GM23248 (cell line): Measurements from ENCODE around the gene METTL25B. TPM values are rescaled to one million over a fixed set of nuclear protein-coding genes. Genes with fewer than 3 reads are reported as not detected.
A peak's percentile ranks its signal among the peaks of the same experiment; 100 is the strongest.

Source experiments
- DNase-seq: peaks from one replicate; pipeline ENCODE4 v3.0.0-alpha.2; 2015
- H2AFZ ChIP-seq: fragments of 200-600 bp; sonication (generic); 2 replicates; pipeline ENCODE4 v1.6.1; 2016; ENCODE audit warnings: antibody characterized with exemption
- H3F3A ChIP-seq: fragments of 200-600 bp; sonication (generic); 2 replicates; pipeline ENCODE4 v1.6.1; 2016; ENCODE audit warnings: mild to moderate bottlenecking, antibody characterized with exemption, mixed run types; ENCODE audit not compliant: insufficient read depth
- H3K27ac ChIP-seq: fragments of 200-600 bp; sonication (generic); 2 replicates; pipeline ENCODE4 v1.5.1; 2016; ENCODE audit warnings: mild to moderate bottlenecking
- H3K27me3 ChIP-seq: fragments of 200-600 bp; sonication (generic); replicated peaks from 2 replicates; pipeline ENCODE4 v1.6.1; 2016; ENCODE audit warnings: mild to moderate bottlenecking; ENCODE audit not compliant: insufficient read depth
- H3K36me3 ChIP-seq: fragments of 200-600 bp; sonication (generic); 2 replicates; pipeline ENCODE4 v1.6.1; 2016; ENCODE audit warnings: low read depth, mild to moderate bottlenecking
- H3K4me1 ChIP-seq: fragments of 200-600 bp; sonication (generic); 2 replicates; pipeline ENCODE4 v1.6.1; 2016; ENCODE audit warnings: mild to moderate bottlenecking; ENCODE audit not compliant: insufficient read depth
- H3K4me2 ChIP-seq: fragments of 200-600 bp; sonication (generic); one replicate; pipeline ENCODE4 v1.6.1; 2016; ENCODE audit warnings: mild to moderate bottlenecking; ENCODE audit not compliant: unreplicated experiment
- H3K4me3 ChIP-seq: fragments of 200-600 bp; sonication (generic); 2 replicates; pipeline ENCODE4 v1.5.1; 2016; ENCODE audit warnings: mild to moderate bottlenecking
- H3K79me2 ChIP-seq: fragments of 200-600 bp; sonication (generic); 2 replicates; pipeline ENCODE4 v1.6.1; 2016; ENCODE audit warnings: mild to moderate bottlenecking; ENCODE audit not compliant: insufficient read depth
- H3K9ac ChIP-seq: fragments of 200-600 bp; sonication (generic); 2 replicates; pipeline ENCODE4 v1.6.1; 2016; ENCODE audit warnings: mild to moderate bottlenecking
- H3K9me2 ChIP-seq: fragments of 200-600 bp; sonication (generic); 2 replicates; pipeline ENCODE4 v1.6.1; 2016; ENCODE audit warnings: mixed run types, mild to moderate bottlenecking, moderate library complexity; ENCODE audit not compliant: insufficient read depth
- H3K9me3 ChIP-seq: fragments of 200-600 bp; sonication (generic); one replicate; pipeline ENCODE4 v1.6.1; 2017; ENCODE audit warnings: low read depth
- H4K20me1 ChIP-seq: fragments of 200-600 bp; sonication (generic); 2 replicates; pipeline ENCODE4 v1.6.0; 2016; ENCODE audit not compliant: insufficient read depth
- EZH2 ChIP-seq: fragments of 200-600 bp; sonication (generic); IDR thresholded peaks from 2 replicates; pipeline ENCODE4 v1.6.1; 2018; ENCODE audit warnings: antibody characterized with exemption, mild to moderate bottlenecking; ENCODE audit not compliant: insufficient read depth, poor library complexity, severe bottlenecking
- EZH2phosphoT487 ChIP-seq: fragments of 200-600 bp; sonication (generic); IDR thresholded peaks from 2 replicates; pipeline ENCODE4 v1.6.1; 2018; ENCODE audit warnings: antibody characterized with exemption, moderate library complexity, mild to moderate bottlenecking, low read depth; ENCODE audit not compliant: insufficient read depth
- WGBS, 2 experiments: methylation state at CpG; one replicate each; pipeline ENCODE4 v1.1.6; 2015 to 2017; ENCODE audit warnings: low lambda C conversion rate in 2 of 2, low coverage in 1 of 2; ENCODE audit errors: missing lambda C conversion rate in 2 of 2; 5-methylcytosine and 5-hydroxymethylcytosine counted together
- in situ Hi-C: fragments of 300-500 bp; cut with MboI; formaldehyde crosslinking; loops from 2 replicates; pipeline ENCODE4 v1.15.0; 2020
- polyA plus RNA-seq: library from polyadenylated mRNA; unstranded; fragments of >200 nt; fragmentation: Nextera tagmentation; extraction: Ambion mirVana; gene quantifications from 2 replicates; pipeline ENCODE4 v1.2.1, GENCODE V29; 2016
- total RNA-seq: library from RNA; depleted of rRNA; stranded (reverse); fragments of >200 nt; shearing (Covaris generic); gene quantifications from 2 replicates; pipeline ENCODE4 v1.2.3, GENCODE V29; 2014

Gene METTL25B
- total and polyA plus RNA-seq, 2 experiments from 2014 or later, result 4.5 to 7.4 TPM

- Histone ChIP-seq H2AFZ (peak overlapping the region; percentile 47; the same call in 1 of the 2 replicates), H3K79me2 (peaks cover 91% of the 10 kb centered on the region), H3K36me3 (no peaks in the 10 kb centered on the region), H3K9me3 (no peaks in the 10 kb centered on the region), H4K20me1 (no peaks in the 10 kb centered on the region), H3K27ac (peak overlapping the region; percentile 100), H3K27me3 (no peaks in the 10 kb centered on the region), H3K9me2 (no peaks in the 10 kb centered on the region), H3K4me2 (peak overlapping the region; percentile 96), H3K9ac (peak overlapping the region; percentile 97), H3K4me3 (peak overlapping the region; percentile 78), H3F3A (peaks cover 45% of the 10 kb centered on the region), H3K4me1 (peaks cover 41% of the 10 kb centered on the region)
- WGBS, 2 experiments, result 0 to 1% methylated on average over 8 of the region's 8 CpGs
- no peak for TF ChIP-seq EZH2
- TF ChIP-seq EZH2phosphoT487, result no peak
- peak; percentile 67 for DNase-seq
- in situ Hi-C loops, result no loop called here
These were observed 19.7 kb downstream of the METTL25B start for GRCh38 chr1:156747742-156748669.

- Histone ChIP-seq H3K79me2 (peaks cover 92% of the 10 kb centered on the region), H3K4me1 (peaks cover 41% of the 10 kb centered on the region), H3K9me3 (no peaks in the 10 kb centered on the region), H3K27ac (peak overlapping the region; percentile 100), H3K9ac (peak overlapping the region; percentile 97), H3F3A (peaks cover 45% of the 10 kb centered on the region), H2AFZ (peak overlapping the region; percentile 47; the same call in 1 of the 2 replicates), H3K9me2 (no peaks in the 10 kb centered on the region), H3K4me3 (peak overlapping the region; percentile 78), H4K20me1 (no peaks in the 10 kb centered on the region), H3K27me3 (no peaks in the 10 kb centered on the region), H3K4me2 (peak overlapping the region; percentile 96), H3K36me3 (no peaks in the 10 kb centered on the region)
- no peak for TF ChIP-seq EZH2phosphoT487
- no peak for TF ChIP-seq EZH2
- peak; percentile 66 for DNase-seq
- 1 to 3% methylated on average over 9 of the region's 9 CpGs for WGBS, 2 experiments
- in situ Hi-C loops, result no loop called here
These were observed 20.6 kb downstream of the METTL25B start for GRCh38 chr1:156748670-156749418.

- H3K4me1 ChIP-seq, result peaks cover 41% of the 10 kb centered on the region
- no peaks in the 10 kb centered on the region for H3K9me2 ChIP-seq
- no peaks in the 10 kb centered on the region for H4K20me1 ChIP-seq
- H3K9me3 ChIP-seq, result no peaks in the 10 kb centered on the region
- peaks cover 91% of the 10 kb centered on the region for H3K79me2 ChIP-seq
- peaks cover 45% of the 10 kb centered on the region for H3F3A ChIP-seq
- peak overlapping the region; percentile 96 for H3K4me2 ChIP-seq
- peak overlapping the region; percentile 100 for H3K27ac ChIP-seq
- 0 out of 2 replicates have a peak overlapping the region, but pooled peaks have one; percentile 47 for H2AFZ ChIP-seq
- no peaks in the 10 kb centered on the region for H3K27me3 ChIP-seq
- peak; percentile 39 for DNase-seq
- no peaks in the 10 kb centered on the region for H3K36me3 ChIP-seq
- in situ Hi-C loops, result no loop called here
- 6 to 12% methylated on average over 7 to 8 of the region's 8 CpGs for WGBS, 2 experiments
- peak overlapping the region; percentile 97 for H3K9ac ChIP-seq
- peak overlapping the region; percentile 78 for H3K4me3 ChIP-seq
- TF ChIP-seq EZH2, result no peak
- TF ChIP-seq EZH2phosphoT487, result no peak
These were observed 21.3 kb downstream of the METTL25B start for GRCh38 chr1:156749419-156750118.
